HepG2 (cell line): ENCODE data around the gene CPM. TPM values are rescaled to one million over a fixed set of nuclear protein-coding genes. Genes with fewer than 3 reads are reported as not detected.
A peak's percentile ranks its signal among the peaks of the same experiment; 100 is the strongest.

Experiments
- ARID5B ChIP-seq: IDR thresholded peaks from 2 replicates; pipeline ENCODE4 v1.4.0; 2020; ENCODE audit warnings: mild to moderate bottlenecking, missing genetic modification reagents
- FOXP1 ChIP-seq, 2 experiments: fragments of 450-650 bp in 1 of 2; IDR thresholded peaks; 2 replicates each; pipeline ENCODE4 v1.6.1; 2017 to 2018; ENCODE audit warnings: antibody characterized with exemption in 1 of 2
- MIER3 ChIP-seq: IDR thresholded peaks from 2 replicates; pipeline ENCODE4 v1.6.1; 2016; ENCODE audit warnings: missing compliant biosample characterization, borderline replicate concordance
- NRL ChIP-seq: sonication (generic); formaldehyde crosslinking; IDR thresholded peaks from 2 replicates; pipeline ENCODE4 v1.5.0; 2020; ENCODE audit warnings: missing genetic modification reagents, mild to moderate bottlenecking, moderate library complexity, borderline replicate concordance
- PAF1 ChIP-seq: IDR thresholded peaks from 2 replicates; pipeline ENCODE4 v1.6.1; 2016; ENCODE audit warnings: missing genetic modification reagents, missing compliant biosample characterization
- RAD51 ChIP-seq: fragments of 450-650 bp; IDR thresholded peaks from 2 replicates; pipeline ENCODE4 v1.6.1; 2016; ENCODE audit warnings: borderline replicate concordance
- TAF1 ChIP-seq: sonication (generic); formaldehyde crosslinking; IDR thresholded peaks from 2 replicates; pipeline ENCODE4 v1.4.0; 2020; ENCODE audit warnings: missing genetic modification reagents
- ZBTB42 ChIP-seq: sonication (generic); formaldehyde crosslinking; IDR thresholded peaks from 2 replicates; pipeline ENCODE4 v1.5.0; 2020; ENCODE audit warnings: mild to moderate bottlenecking, missing genetic modification reagents
- ZC3H13 ChIP-seq: sonication (generic); formaldehyde crosslinking; IDR thresholded peaks from 2 replicates; pipeline ENCODE4 v1.8.1; 2023; ENCODE audit warnings: mild to moderate bottlenecking, missing genetic modification reagents, moderate library complexity
- ZNF800 ChIP-seq: sonication (generic); formaldehyde crosslinking; IDR thresholded peaks from 2 replicates; pipeline ENCODE4 v1.4.0; 2020; ENCODE audit warnings: missing genetic modification reagents
- polyA plus RNA-seq, 8 experiments: library from polyadenylated mRNA; depleted of rRNA in 3 of 8; stranded (reverse) in 7 of 8; unstranded in 1 of 8; fragments of >200 nt; fragmentation: Illumina TruSeq in 4 of 8; extraction: Trizol in 4 of 8; gene quantifications; 2 replicates each; pipeline versions ENCODE4 v1.2.1 to v1.2.3, GENCODE V29; 2011 to 2016; ENCODE audit warnings: low read depth in 4 of 8, missing spikeins in 1 of 8, mixed read lengths in 1 of 8; ENCODE audit not compliant: insufficient read depth in 1 of 8
- total RNA-seq, 5 experiments: library from RNA; depleted of rRNA; stranded (reverse); fragments of >200 nt; fragmentation: Illumina TruSeq; extraction: Trizol; gene quantifications; 2 replicates each; pipeline ENCODE4 v1.2.3, GENCODE V29; 2016; ENCODE audit warnings: low read depth in 1 of 5
- TF ChIP-seq, protein P1 (sequence below): sonication (generic); formaldehyde crosslinking; IDR thresholded peaks from 2 replicates; pipeline ENCODE4 v1.5.0; 2020; ENCODE audit warnings: mild to moderate bottlenecking, missing genetic modification reagents, borderline replicate concordance
- TF ChIP-seq, protein P2 (sequence below): sonication (generic); formaldehyde crosslinking; IDR thresholded peaks from 2 replicates; pipeline ENCODE4 v1.8.0; 2022; ENCODE audit warnings: mild to moderate bottlenecking, missing genetic modification reagents, moderate library complexity
- TF ChIP-seq, protein P3 (sequence below): sonication (generic); formaldehyde crosslinking; IDR thresholded peaks from 2 replicates; pipeline ENCODE4 v1.4.0; 2020; ENCODE audit warnings: low read depth, mild to moderate bottlenecking, missing genetic modification reagents
- TF ChIP-seq, protein P4 (sequence below): sonication (generic); formaldehyde crosslinking; IDR thresholded peaks from 2 replicates; pipeline ENCODE4 v1.4.0; 2020; ENCODE audit warnings: missing genetic modification reagents, low read depth, mild to moderate bottlenecking, borderline replicate concordance
- TF ChIP-seq, protein P5 (sequence below): sonication (generic); formaldehyde crosslinking; conservative IDR thresholded peaks from 2 replicates; pipeline ENCODE4 v1.8.1; 2023; ENCODE audit warnings: missing genetic modification reagents

The CPM gene
- total and polyA plus RNA-seq, 2 of the 13 experiments (the other 11 are each of a cell fraction or from before 2014, with no cell fraction given): not detected

DNA sequence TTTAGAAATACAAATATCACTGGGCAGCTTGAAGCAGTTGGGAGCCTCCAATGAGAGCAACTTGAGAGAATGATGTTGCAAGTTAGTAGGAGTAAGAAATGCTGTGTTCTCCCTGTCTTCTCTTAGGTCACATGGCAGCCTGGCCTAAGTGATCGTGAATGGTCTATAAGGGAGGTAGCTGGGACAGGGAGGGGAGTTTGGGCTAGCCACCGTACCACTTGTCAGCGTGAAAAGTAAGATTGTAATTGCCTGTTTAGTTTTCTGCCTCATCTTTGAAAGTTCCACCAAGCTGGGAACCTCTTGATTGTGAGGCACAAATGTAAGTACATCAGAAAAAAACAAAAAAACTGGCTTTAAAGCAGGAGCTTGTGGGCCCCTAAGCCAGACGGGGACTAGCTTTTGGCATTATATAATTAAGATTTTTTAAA is 88.6 kb downstream of the CPM start (continued):
- no peak for TF ChIP-seq ARID5B (CRISPR knock-in tag)
- peak; percentile 55; the same call in 1 of the 2 replicates for TF ChIP-seq ZC3H13 (CRISPR knock-in tag)
- no peak for TF ChIP-seq ZBTB42 (CRISPR knock-in tag)
- TF ChIP-seq, protein P1, sequence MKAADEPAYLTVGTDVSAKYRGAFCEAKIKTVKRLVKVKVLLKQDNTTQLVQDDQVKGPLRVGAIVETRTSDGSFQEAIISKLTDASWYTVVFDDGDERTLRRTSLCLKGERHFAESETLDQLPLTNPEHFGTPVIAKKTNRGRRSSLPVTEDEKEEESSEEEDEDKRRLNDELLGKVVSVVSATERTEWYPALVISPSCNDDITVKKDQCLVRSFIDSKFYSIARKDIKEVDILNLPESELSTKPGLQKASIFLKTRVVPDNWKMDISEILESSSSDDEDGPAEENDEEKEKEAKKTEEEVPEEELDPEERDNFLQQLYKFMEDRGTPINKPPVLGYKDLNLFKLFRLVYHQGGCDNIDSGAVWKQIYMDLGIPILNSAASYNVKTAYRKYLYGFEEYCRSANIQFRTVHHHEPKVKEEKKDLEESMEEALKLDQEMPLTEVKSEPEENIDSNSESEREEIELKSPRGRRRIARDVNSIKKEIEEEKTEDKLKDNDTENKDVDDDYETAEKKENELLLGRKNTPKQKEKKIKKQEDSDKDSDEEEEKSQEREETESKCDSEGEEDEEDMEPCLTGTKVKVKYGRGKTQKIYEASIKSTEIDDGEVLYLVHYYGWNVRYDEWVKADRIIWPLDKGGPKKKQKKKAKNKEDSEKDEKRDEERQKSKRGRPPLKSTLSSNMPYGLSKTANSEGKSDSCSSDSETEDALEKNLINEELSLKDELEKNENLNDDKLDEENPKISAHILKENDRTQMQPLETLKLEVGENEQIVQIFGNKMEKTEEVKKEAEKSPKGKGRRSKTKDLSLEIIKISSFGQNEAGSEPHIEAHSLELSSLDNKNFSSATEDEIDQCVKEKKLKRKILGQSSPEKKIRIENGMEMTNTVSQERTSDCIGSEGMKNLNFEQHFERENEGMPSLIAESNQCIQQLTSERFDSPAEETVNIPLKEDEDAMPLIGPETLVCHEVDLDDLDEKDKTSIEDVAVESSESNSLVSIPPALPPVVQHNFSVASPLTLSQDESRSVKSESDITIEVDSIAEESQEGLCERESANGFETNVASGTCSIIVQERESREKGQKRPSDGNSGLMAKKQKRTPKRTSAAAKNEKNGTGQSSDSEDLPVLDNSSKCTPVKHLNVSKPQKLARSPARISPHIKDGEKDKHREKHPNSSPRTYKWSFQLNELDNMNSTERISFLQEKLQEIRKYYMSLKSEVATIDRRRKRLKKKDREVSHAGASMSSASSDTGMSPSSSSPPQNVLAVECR (CRISPR knock-in tag): no peak
- no peak for TF ChIP-seq NRL
- TF ChIP-seq, protein P2, sequence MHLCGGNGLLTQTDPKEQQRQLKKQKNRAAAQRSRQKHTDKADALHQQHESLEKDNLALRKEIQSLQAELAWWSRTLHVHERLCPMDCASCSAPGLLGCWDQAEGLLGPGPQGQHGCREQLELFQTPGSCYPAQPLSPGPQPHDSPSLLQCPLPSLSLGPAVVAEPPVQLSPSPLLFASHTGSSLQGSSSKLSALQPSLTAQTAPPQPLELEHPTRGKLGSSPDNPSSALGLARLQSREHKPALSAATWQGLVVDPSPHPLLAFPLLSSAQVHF: no peak
- TF ChIP-seq ZNF800: no peak
- TF ChIP-seq, protein P3, sequence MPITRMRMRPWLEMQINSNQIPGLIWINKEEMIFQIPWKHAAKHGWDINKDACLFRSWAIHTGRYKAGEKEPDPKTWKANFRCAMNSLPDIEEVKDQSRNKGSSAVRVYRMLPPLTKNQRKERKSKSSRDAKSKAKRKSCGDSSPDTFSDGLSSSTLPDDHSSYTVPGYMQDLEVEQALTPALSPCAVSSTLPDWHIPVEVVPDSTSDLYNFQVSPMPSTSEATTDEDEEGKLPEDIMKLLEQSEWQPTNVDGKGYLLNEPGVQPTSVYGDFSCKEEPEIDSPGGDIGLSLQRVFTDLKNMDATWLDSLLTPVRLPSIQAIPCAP (CRISPR knock-in tag): no peak
- peak; percentile 50; the same call in 1 of the 2 replicates for TF ChIP-seq PAF1
- TF ChIP-seq MIER3 (CRISPR knock-in tag): no peak
- TF ChIP-seq TAF1 (CRISPR knock-in tag): no peak
- TF ChIP-seq, protein P4, sequence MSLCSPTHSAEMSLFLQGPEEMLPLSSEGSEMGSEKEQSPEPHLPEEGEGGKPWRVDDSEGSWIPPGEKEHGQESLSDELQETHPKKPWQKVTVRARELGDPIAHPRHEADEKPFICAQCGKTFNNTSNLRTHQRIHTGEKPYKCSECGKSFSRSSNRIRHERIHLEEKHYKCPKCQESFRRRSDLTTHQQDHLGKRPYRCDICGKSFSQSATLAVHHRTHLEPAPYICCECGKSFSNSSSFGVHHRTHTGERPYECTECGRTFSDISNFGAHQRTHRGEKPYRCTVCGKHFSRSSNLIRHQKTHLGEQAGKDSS (CRISPR knock-in tag): no peak
- TF ChIP-seq RAD51: no peak
- TF ChIP-seq FOXP1 (IDR thresholded peaks at IDR 0.05): no peak
- no peak for TF ChIP-seq FOXP1 (CRISPR knock-in tag; IDR thresholded peaks at IDR 0.05)
- TF ChIP-seq, protein P5, sequence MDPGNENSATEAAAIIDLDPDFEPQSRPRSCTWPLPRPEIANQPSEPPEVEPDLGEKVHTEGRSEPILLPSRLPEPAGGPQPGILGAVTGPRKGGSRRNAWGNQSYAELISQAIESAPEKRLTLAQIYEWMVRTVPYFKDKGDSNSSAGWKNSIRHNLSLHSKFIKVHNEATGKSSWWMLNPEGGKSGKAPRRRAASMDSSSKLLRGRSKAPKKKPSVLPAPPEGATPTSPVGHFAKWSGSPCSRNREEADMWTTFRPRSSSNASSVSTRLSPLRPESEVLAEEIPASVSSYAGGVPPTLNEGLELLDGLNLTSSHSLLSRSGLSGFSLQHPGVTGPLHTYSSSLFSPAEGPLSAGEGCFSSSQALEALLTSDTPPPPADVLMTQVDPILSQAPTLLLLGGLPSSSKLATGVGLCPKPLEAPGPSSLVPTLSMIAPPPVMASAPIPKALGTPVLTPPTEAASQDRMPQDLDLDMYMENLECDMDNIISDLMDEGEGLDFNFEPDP: no peak
